ENCODE measurements around the gene ZNF221.

The ZNF221 gene

GRCh38 chr19:43976732-43977131, 25.7 kb downstream of the ZNF221 start:
- no peaks in the 10 kb centered on the region for H3K4me1 ChIP-seq
- no peaks in the 10 kb centered on the region for H3K36me3 ChIP-seq
- no peak for DNase-seq
- H3K9me3 ChIP-seq = no peaks in the 10 kb centered on the region; the same call in 1 of the 2 replicates
- TF ChIP-seq CTCF (IDR thresholded peaks at IDR 0.05; ENCODE audit: low read depth, low read length) = no peak
- no peak overlapping the region for H3K4me3 ChIP-seq (ENCODE audit: low read depth, low read length)
- H3K27me3 ChIP-seq = no peaks in the 10 kb centered on the region

- Histone ChIP-seq H3K36me3 (no peaks in the 10 kb centered on the region), H3K4me3 (ENCODE audit: low read depth, low read length) (peak overlapping the region; percentile 67), H3K27me3 (no peaks in the 10 kb centered on the region), H3K9me3 (no peaks in the 10 kb centered on the region), H3K4me1 (no peaks in the 10 kb centered on the region)
- no peak for TF ChIP-seq CTCF (IDR thresholded peaks at IDR 0.05; ENCODE audit: low read depth, low read length)
- DNase-seq = no peak
Measured at GRCh38 chr19:43983544-43983911, 32.5 kb downstream of the ZNF221 start.

- no peaks in the 10 kb centered on the region for H3K4me1 ChIP-seq
Measured at GRCh38 chr19:43983912-43984686, 33.1 kb downstream of the ZNF221 start, which contains the start of gene ZNF155. ZNF155 (plus strand) TSS chr19:43984188; CDS start chr19:43988544, 4,356 bp downstream.

GRCh38 chr19:43984687-43985000, 33.6 kb downstream of the ZNF221 start:
- Histone ChIP-seq H3K27me3 (no peaks in the 10 kb centered on the region), H3K4me1 (no peaks in the 10 kb centered on the region), H3K4me3 (ENCODE audit: low read depth, low read length) (peak overlapping the region; percentile 67), H3K9me3 (no peaks in the 10 kb centered on the region), H3K36me3 (no peaks in the 10 kb centered on the region)
- no peak for DNase-seq
- no peak for TF ChIP-seq CTCF (IDR thresholded peaks at IDR 0.05; ENCODE audit: low read depth, low read length)

More at GRCh38 chr19:43983912-43984686, 33.1 kb downstream of the ZNF221 start, which contains the start of gene ZNF155:
- Histone ChIP-seq H3K4me3 (ENCODE audit: low read depth, low read length) (peak within 1 kb of the TSS; percentile 67), H3K36me3 (no peaks in the 10 kb centered on the region), H3K27me3 (no peaks in the 10 kb centered on the region), H3K9me3 (no peaks in the 10 kb centered on the region)
- DNase-seq = peak; percentile 92
- TF ChIP-seq CTCF (IDR thresholded peaks at IDR 0.05; ENCODE audit: low read depth, low read length) = no peak

- no peak for TF ChIP-seq CTCF (IDR thresholded peaks at IDR 0.05; ENCODE audit: low read depth, low read length)
- no peak for DNase-seq
- Histone ChIP-seq H3K36me3 (peaks cover 21% of the 10 kb centered on the region), H3K4me1 (no peaks in the 10 kb centered on the region), H3K27me3 (no peaks in the 10 kb centered on the region), H3K9me3 (no peaks in the 10 kb centered on the region), H3K4me3 (ENCODE audit: low read depth, low read length) (no peak overlapping the region)
Measured at GRCh38 chr19:43997631-43998290, 46.7 kb downstream of the ZNF221 start.

- Histone ChIP-seq H3K36me3 (no peaks in the 10 kb centered on the region), H3K9me3 (no peaks in the 10 kb centered on the region), H3K4me1 (no peaks in the 10 kb centered on the region), H3K4me3 (ENCODE audit: low read depth, low read length) (peak overlapping the region; percentile 91), H3K27me3 (no peaks in the 10 kb centered on the region)
- no peak for TF ChIP-seq CTCF (IDR thresholded peaks at IDR 0.05; ENCODE audit: low read depth, low read length)
- DNase-seq = no peak
Measured at GRCh38 chr19:44002212-44002565, 51.2 kb downstream of the ZNF221 start.

Measured in BE2C (cell line).